IMR-90 (cell line): Measurements from ENCODE around the gene ARHGEF37. TPM values are rescaled to one million over a fixed set of nuclear protein-coding genes. Genes with fewer than 3 reads are reported as not detected.

Experiments
- ATAC-seq: fragments of 200-7000 bp; cut with Tn5 transposase; 2 replicates; pipeline ENCODE4 v1.9.1; 2020; ENCODE audit warnings: low read depth, mild to moderate bottlenecking, moderate library complexity
- BruUV-seq: library from RNA; stranded (reverse); fragments of 400-500 nt; replicated peaks from 2 replicates; lab custom pipeline; 2021; lab: Mats Ljungman, UMichigan
- CTCF ChIA-PET: fragments of 300-600 bp; formaldehyde crosslinking; extraction: SDS; loops from one replicate; lab custom pipeline; 2021; ENCODE audit warnings: antibody characterized with exemption; lab: Yijun Ruan, JAX
- POLR2A ChIA-PET: fragments of 300-600 bp; sonication (Branson Sonifier 250); formaldehyde crosslinking; loops from one replicate; lab custom pipeline; 2022; ENCODE audit warnings: antibody characterized with exemption; ENCODE audit not compliant: unreplicated experiment; lab: Charles Lee
- DNase-seq: peaks from one replicate; pipeline ENCODE4 v3.0.0; 2013
- H2AFZ ChIP-seq: replicated peaks from 2 replicates; pipeline ENCODE3; 2013; ENCODE audit warnings: low read length, mild to moderate bottlenecking; ENCODE audit not compliant: poor library complexity
- H2AK5ac ChIP-seq: 2 replicates; pipeline ENCODE4 v1.6.1; 2013; ENCODE audit warnings: low read depth, low read length, inconsistent platforms
- H2AK9ac ChIP-seq: replicated peaks from 2 replicates; pipeline ENCODE3; 2013; ENCODE audit warnings: mild to moderate bottlenecking, low read depth, low read length, moderate library complexity; ENCODE audit not compliant: poor library complexity
- H2BK120ac ChIP-seq: 2 replicates; pipeline ENCODE4 v1.6.1; 2013; ENCODE audit warnings: low read depth, low read length, inconsistent platforms
- H2BK15ac ChIP-seq: 3 replicates; pipeline ENCODE4 v1.6.1; 2013; ENCODE audit warnings: low read depth, low read length, inconsistent platforms
- H2BK20ac ChIP-seq: 2 replicates; pipeline ENCODE4 v1.6.1; 2013; ENCODE audit warnings: low read depth, mild to moderate bottlenecking, inconsistent platforms, low read length, moderate library complexity
- H2BK5ac ChIP-seq: 2 replicates; pipeline ENCODE4 v1.6.1; 2013; ENCODE audit warnings: mild to moderate bottlenecking, low read depth, low read length, inconsistent platforms; ENCODE audit not compliant: poor library complexity, severe bottlenecking
- H3K14ac ChIP-seq: replicated peaks from 2 replicates; pipeline ENCODE4 v1.6.1; 2013; ENCODE audit warnings: low read depth, low read length, inconsistent platforms
- H3K18ac ChIP-seq: 2 replicates; pipeline ENCODE4 v1.6.1; 2013; ENCODE audit warnings: low read depth, low read length, control low read depth
- H3K23ac ChIP-seq: 2 replicates; pipeline ENCODE4 v1.6.1; 2013; ENCODE audit warnings: low read depth, low read length, inconsistent platforms
- H3K27ac ChIP-seq: 2 replicates; pipeline ENCODE4 v1.5.1; 2013; ENCODE audit warnings: mild to moderate bottlenecking, control low read depth, low read length; ENCODE audit not compliant: insufficient read depth
- H3K27me3 ChIP-seq: 2 replicates; pipeline ENCODE4 v1.6.1; 2013; ENCODE audit warnings: low read length; ENCODE audit not compliant: control insufficient read depth, insufficient read depth
- H3K36me3 ChIP-seq: 2 replicates; pipeline ENCODE4 v1.6.1; 2013; ENCODE audit warnings: low read length, mixed read lengths; ENCODE audit not compliant: control insufficient read depth, insufficient read depth
- H3K4ac ChIP-seq: 2 replicates; pipeline ENCODE4 v1.6.1; 2013; ENCODE audit warnings: low read depth, low read length, inconsistent platforms
- H3K4me1 ChIP-seq: 2 replicates; pipeline ENCODE4 v1.6.1; 2013; ENCODE audit warnings: low read length, mixed read lengths; ENCODE audit not compliant: control insufficient read depth, insufficient read depth
- H3K4me2 ChIP-seq: 2 replicates; pipeline ENCODE4 v1.6.1; 2013; ENCODE audit warnings: low read depth, mild to moderate bottlenecking, control low read depth, low read length, moderate library complexity
- H3K4me3 ChIP-seq: 2 replicates; pipeline ENCODE4 v1.5.1; 2013; ENCODE audit warnings: low read depth, mild to moderate bottlenecking, control low read depth, low read length, moderate library complexity; ENCODE audit not compliant: insufficient read depth
- H3K56ac ChIP-seq: 2 replicates; pipeline ENCODE4 v1.6.1; 2013; ENCODE audit warnings: low read length, inconsistent platforms; ENCODE audit not compliant: insufficient read depth; ENCODE audit errors: extremely low read depth
- H3K79me1 ChIP-seq, 2 experiments: 2 replicates each; pipeline ENCODE4 v1.6.1; 2013; ENCODE audit warnings: low read length in 2 of 2, inconsistent platforms in 1 of 2, low read depth in 1 of 2
- H3K9ac ChIP-seq: 2 replicates; pipeline ENCODE4 v1.6.1; 2013; ENCODE audit warnings: low read depth, low read length, control low read depth
- H3K9me1 ChIP-seq: 2 replicates; pipeline ENCODE4 v1.6.1; 2013; ENCODE audit warnings: low read length, inconsistent platforms; ENCODE audit not compliant: insufficient read depth
- H3K9me3 ChIP-seq: 2 replicates; pipeline ENCODE4 v1.6.1; 2013; ENCODE audit warnings: low read length; ENCODE audit not compliant: control insufficient read depth, insufficient read depth
- H4K20me1 ChIP-seq: 2 replicates; pipeline ENCODE4 v1.6.1; 2013; ENCODE audit warnings: low read length, inconsistent platforms; ENCODE audit not compliant: insufficient read depth
- H4K5ac ChIP-seq: 2 replicates; pipeline ENCODE4 v1.6.1; 2013; ENCODE audit warnings: mild to moderate bottlenecking, low read depth, low read length, control low read depth
- H4K8ac ChIP-seq, 2 experiments: 2 replicates each; pipeline ENCODE4 v1.6.1; 2013; ENCODE audit warnings: low read depth in 2 of 2, low read length in 2 of 2, control low read depth in 1 of 2, inconsistent platforms in 1 of 2
- H4K91ac ChIP-seq: 2 replicates; pipeline ENCODE4 v1.6.1; 2013; ENCODE audit warnings: low read depth, low read length, inconsistent platforms; ENCODE audit not compliant: insufficient read depth
- BHLHE40 ChIP-seq: fragments of 150-350 bp; IDR thresholded peaks from 2 replicates; pipeline ENCODE4 v1.6.1; 2016; ENCODE audit warnings: mild to moderate bottlenecking, low read depth, low read length
- NFE2L2 ChIP-seq: fragments of 150-350 bp; IDR thresholded peaks from 2 replicates; pipeline ENCODE4 v1.6.1; 2016; ENCODE audit warnings: low read depth, mild to moderate bottlenecking, low read length
- SMC3 ChIP-seq: fragments of 150-350 bp; IDR thresholded peaks from 2 replicates; pipeline ENCODE4 v1.6.1; 2016; ENCODE audit warnings: low read depth, mild to moderate bottlenecking, antibody characterized with exemption, low read length, moderate library complexity
- USF2 ChIP-seq: fragments of 150-350 bp; IDR thresholded peaks from 2 replicates; pipeline ENCODE4 v1.6.1; 2017; ENCODE audit warnings: mild to moderate bottlenecking, antibody characterized with exemption, low read length, low read depth
- WGBS, 2 experiments: methylation state at CpG; one replicate each; pipeline versions ENCODE4 v1.1.5 to v1.1.7; 2013; ENCODE audit warnings: missing lambda C conversion rate in 2 of 2; ENCODE audit not compliant: insufficient read length in 1 of 2; ENCODE audit errors: extremely low coverage in 2 of 2; 5-methylcytosine and 5-hydroxymethylcytosine counted together
- dilution Hi-C: fragments of 300-500 bp; cut with HindIII; formaldehyde crosslinking; loops from one replicate; pipeline ENCODE4 v1.14.3; 2018; ENCODE audit warnings: low sequenced_read_pairs; ENCODE audit not compliant: unreplicated experiment
- in situ Hi-C: fragments of 300-500 bp; cut with MboI; formaldehyde crosslinking; loops from 3 replicates; pipeline ENCODE4 v1.14.3; 2019; ENCODE audit warnings: low sequenced_read_pairs, inconsistent platforms, mixed read lengths
- intact Hi-C: fragments of 100-400 bp; cut with micrococcal nuclease; formaldehyde crosslinking; loops from 2 replicates; pipeline ENCODE4 v1.10.0; 2022
- polyA plus RNA-seq, 3 experiments: library from polyadenylated mRNA; depleted of rRNA; stranded (reverse); fragments of >200 nt; gene quantifications; 2 replicates each; pipeline ENCODE4 v1.2.3, GENCODE V29; 2012; ENCODE audit warnings: low replicate concordance in 1 of 3
- total RNA-seq: library from RNA; depleted of rRNA; stranded (reverse); fragments of >200 nt; gene quantifications from 2 replicates; pipeline ENCODE4 v1.2.3, GENCODE V29; 2012

Gene ARHGEF37
- total and polyA plus RNA-seq, 2 of the 4 experiments (the other 2 are of a cell fraction) = 0.39 to 0.54 TPM

GRCh38 chr5:149594206-149594895, 13.1 kb downstream of the ARHGEF37 start:
- no peak for ATAC-seq
- no peaks in the 10 kb centered on the region; the same call in 1 of the 2 replicates for H3K27me3 ChIP-seq
- BruUV-seq = no TSS peak
- no peaks in the 10 kb centered on the region for H3K9me3 ChIP-seq
- no peaks in the 10 kb centered on the region for H3K36me3 ChIP-seq
- H2BK120ac ChIP-seq = no peak overlapping the region
- no peak overlapping the region for H2BK5ac ChIP-seq
- H3K79me1 ChIP-seq = no peaks in the 10 kb centered on the region
- H2BK15ac ChIP-seq = no peak overlapping the region
- ChIA-PET POLR2A (no interaction called here), CTCF (interaction anchor here (0.5 kb wide), 1 partner anchor 162 kb away, joined by 6 read pairs; no protein-coding TSS in a partner anchor)
- 86% methylated on average over 1 of the region's 5 CpGs; no CpG with 5 or more reads in 1 of the 2 experiments for whole genome bisulfite sequencing, 2 experiments
- no peak for DNase-seq
- H3K9ac ChIP-seq = no peak overlapping the region
- H3K4ac ChIP-seq = no peak overlapping the region
- 0 out of 2 replicates have a peak, but pooled peaks cover 3% of the 10 kb centered on the region for H3K9me1 ChIP-seq
- H2BK20ac ChIP-seq = no peak overlapping the region
- no peak overlapping the region for H2AK5ac ChIP-seq
- no peak overlapping the region for H3K4me2 ChIP-seq
- H4K91ac ChIP-seq = no peak overlapping the region
- H2AFZ ChIP-seq = no peak overlapping the region
- dilution Hi-C loops = no loop called here
- TF ChIP-seq BHLHE40 (no peak), USF2 (no peak), SMC3 (no peak), NFE2L2 (no peak)
- H3K23ac ChIP-seq = no peak overlapping the region
- no peak overlapping the region for H3K27ac ChIP-seq
- intact Hi-C loops = no loop called here
- no peak overlapping the region for H3K4me3 ChIP-seq
- H3K18ac ChIP-seq = no peak overlapping the region
- no peak overlapping the region for H4K8ac ChIP-seq
- H4K20me1 ChIP-seq = no peaks in the 10 kb centered on the region
- no peak overlapping the region for H4K5ac ChIP-seq
- H3K14ac ChIP-seq = no peak overlapping the region
- no peak overlapping the region for H3K56ac ChIP-seq
- peaks cover 2% of the 10 kb centered on the region; the same call in 1 of the 2 replicates for H3K4me1 ChIP-seq
- no peak overlapping the region for H2AK9ac ChIP-seq
- in situ Hi-C loops = no loop called here
